MG63 (cell line): Measurements from ENCODE around the gene PRDX3. TPM values are rescaled to one million over a fixed set of nuclear protein-coding genes. Genes with fewer than 3 reads are reported as not detected.
A peak's percentile ranks its signal among the peaks of the same experiment; 100 is the strongest.

ENCODE experiments used
- DNase-seq: peaks from one replicate; pipeline ENCODE4 v3.0.0-alpha.2; 2020
- H3K27me3 ChIP-seq: fragments of 250-450 bp; sonication (Bioruptor Pico); 2 replicates; pipeline ENCODE4 v1.5.1; 2020; ENCODE audit warnings: mild to moderate bottlenecking, moderate library complexity
- H3K36me3 ChIP-seq: fragments of 250-450 bp; sonication (Bioruptor Pico); 2 replicates; pipeline ENCODE4 v1.5.1; 2020; ENCODE audit warnings: mild to moderate bottlenecking, moderate library complexity
- H3K4me3 ChIP-seq: fragments of 250-450 bp; sonication (Bioruptor Pico); 2 replicates; pipeline ENCODE4 v1.5.1; 2020; ENCODE audit warnings: mild to moderate bottlenecking, moderate library complexity
- H3K9me3 ChIP-seq: fragments of 250-450 bp; sonication (Bioruptor Pico); 2 replicates; pipeline ENCODE4 v1.5.1; 2020; ENCODE audit warnings: mild to moderate bottlenecking, moderate library complexity
- total RNA-seq: library from RNA; depleted of rRNA; stranded (reverse); fragments of >200 nt; shearing (Covaris generic); gene quantifications from 2 replicates; pipeline ENCODE4 v1.2.3, GENCODE V29; 2014; ENCODE audit warnings: low replicate concordance

Gene PRDX3
- total RNA-seq, 1 experiment from 2014 or later: 203 TPM

DNA sequence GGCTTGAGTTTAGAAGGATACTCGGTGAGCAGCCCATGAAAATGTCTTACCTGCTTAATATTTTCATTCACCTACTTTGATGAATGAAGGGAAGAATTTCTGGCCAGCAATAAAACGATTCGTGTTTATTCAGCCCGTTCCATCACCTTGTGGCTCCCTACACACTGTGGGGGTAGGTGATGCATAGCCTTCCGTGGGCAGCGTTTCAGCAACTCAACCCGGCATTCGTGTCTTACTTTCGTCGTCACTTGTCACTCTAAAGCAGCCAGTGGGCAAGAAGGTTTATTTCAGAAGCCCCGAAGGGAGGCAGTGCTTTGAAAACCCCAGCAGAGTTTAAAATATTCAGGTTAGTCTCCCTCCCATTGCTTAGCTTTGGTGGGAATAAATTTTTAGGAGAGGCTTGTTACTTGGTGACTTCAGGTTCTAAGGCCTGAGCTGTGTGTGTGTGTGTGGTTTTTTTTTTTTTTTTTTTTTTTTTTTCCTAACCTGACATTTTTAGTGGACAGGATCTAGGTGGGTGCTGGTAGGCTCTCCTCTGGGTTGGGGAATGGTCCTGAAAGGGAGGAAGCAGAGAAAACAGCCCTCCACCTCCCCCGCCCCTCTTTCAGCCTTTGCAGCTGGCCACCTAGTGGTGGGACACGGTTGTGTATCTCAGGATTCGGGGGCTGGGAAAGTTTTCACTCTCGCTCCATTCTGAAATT lies 30.6 kb upstream of the PRDX3 start:
- H3K36me3 ChIP-seq: peaks cover 14% of the 10 kb centered on the region
- no peaks in the 10 kb centered on the region for H3K9me3 ChIP-seq
- peak; percentile 56 for DNase-seq
- no peaks in the 10 kb centered on the region for H3K27me3 ChIP-seq
- peak overlapping the region; percentile 65 for H3K4me3 ChIP-seq

DNA sequence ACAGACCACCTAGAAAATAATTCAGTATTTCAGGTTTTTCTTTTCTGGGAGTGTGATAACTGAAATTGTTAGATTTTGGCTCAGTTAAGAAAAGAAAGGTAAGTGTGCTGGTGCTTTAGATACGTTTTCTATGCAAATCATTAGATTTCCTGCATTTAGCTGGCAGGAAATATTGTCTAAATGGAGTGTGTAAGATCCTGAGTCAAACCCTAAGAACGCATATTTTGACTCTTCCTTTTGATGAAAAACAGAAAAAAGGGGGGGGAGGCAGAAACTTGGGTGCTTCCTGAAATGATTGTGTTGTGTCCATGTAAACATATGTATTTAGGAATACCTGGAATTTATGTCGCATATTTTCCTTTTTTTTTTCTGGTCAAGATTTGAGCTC lies 29.9 kb upstream of the PRDX3 start:
- Histone ChIP-seq H3K9me3 (no peaks in the 10 kb centered on the region), H3K27me3 (no peaks in the 10 kb centered on the region), H3K4me3 (peak overlapping the region; percentile 65), H3K36me3 (peaks cover 14% of the 10 kb centered on the region)
- DNase-seq: no peak

DNA sequence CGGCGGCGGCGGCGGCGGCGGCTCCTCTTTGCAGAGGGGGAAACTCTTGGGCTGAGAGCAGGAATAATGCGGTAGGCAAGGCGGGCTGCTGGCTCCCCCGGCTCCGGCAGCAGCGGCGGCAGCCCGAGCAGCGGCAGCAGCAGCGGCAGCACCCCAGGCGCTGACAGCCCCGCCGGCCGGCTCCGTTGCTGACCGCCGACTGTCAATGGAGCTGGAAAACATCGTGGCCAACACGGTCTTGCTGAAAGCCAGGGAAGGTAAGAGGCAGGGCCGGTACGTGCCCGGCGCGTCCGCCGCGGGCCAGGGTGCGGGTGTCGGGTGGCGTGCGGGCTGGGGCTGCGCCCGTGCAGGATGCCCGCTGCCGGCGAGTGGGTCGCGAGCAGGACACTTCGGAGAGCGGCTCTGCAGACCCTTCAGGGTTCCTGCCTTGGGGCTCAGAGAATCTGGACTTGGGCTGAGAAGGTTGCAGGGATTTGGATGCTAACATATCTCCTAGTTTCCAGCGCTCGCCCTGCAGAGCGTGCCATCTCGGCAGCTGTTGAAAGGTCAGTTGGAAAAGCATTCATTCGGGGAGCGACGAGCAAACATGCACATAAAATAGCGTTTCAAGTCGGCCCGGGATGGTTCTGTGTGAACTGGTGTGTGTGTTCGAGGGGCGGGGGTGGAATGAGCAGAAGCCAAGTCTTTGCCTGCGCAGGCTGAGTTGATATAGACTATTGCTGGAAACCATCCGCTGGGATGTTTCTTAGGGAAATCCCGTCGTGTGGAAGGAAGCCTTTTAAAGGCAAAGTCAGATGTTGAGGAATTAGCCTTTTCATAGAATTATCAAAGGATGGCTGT lies 29.3 kb upstream of the PRDX3 start:
- Histone ChIP-seq H3K27me3 (no peaks in the 10 kb centered on the region), H3K9me3 (no peaks in the 10 kb centered on the region), H3K4me3 (peak overlapping the region; percentile 65), H3K36me3 (peaks cover 11% of the 10 kb centered on the region)
- peak; percentile 59 for DNase-seq

DNA sequence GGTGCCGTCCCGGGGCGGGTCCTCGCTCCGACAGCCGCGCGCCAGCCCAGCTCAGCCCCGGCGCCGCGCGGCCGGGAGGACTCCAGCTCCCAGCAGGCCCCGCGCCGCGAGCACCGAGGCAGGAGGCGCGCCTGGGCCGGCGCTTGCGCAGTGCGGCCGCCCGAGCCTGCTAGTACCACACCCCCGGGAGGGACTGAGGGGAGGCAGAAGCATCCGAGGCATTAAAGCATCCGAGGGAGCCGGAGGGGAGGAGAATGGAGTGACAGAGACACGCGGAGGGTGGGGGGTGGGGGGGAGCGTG lies 28.7 kb upstream of the PRDX3 start, which contains the start of gene GRK5:
Gene GRK5, plus strand, starts transcription at position 206 of the 301 bp plus-strand sequence. CDS start 347 bp downstream, outside the sequence.
- peak; percentile 97 for DNase-seq
- Histone ChIP-seq H3K9me3 (no peaks in the 10 kb centered on the region), H3K27me3 (no peaks in the 10 kb centered on the region), H3K36me3 (peaks cover 8% of the 10 kb centered on the region), H3K4me3 (peak within 1 kb of the TSS; percentile 65)

DNA sequence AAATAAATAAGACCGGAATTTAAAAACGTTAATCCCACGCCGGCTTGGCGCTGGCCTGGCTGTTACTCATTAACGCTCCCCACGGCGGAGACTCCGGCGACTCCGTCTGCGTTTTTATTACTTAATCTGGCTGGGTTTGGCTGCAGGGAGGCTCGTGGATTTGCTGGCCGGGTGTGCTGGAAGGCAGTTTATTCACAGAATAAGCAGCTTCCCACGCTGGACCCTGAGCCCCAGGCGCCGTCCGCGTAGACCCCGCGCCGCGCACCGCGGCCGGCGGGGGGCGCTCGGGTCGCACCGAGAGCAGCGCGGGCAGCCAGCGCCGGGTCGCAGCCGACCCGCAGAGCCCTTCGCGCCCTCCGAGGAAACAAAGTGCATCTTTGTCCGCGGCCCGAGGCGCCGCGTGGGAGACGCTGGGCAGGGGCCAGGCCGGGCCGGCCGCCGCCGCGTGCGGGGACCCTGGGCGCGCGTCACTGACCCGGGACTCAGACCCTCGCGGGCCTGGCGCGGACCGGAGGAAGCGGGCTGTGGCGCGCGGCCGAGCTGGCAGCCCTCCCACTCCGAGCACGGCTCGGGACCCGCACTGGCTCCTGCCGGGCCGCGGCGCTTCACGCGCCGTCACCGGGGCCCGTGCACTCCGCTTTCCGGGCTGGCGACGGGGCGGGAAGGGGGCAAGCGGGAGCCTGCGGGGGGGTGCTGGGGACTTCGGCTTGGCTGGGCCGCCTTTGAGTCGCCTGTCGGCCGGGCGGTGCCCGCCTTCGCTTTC lies 28.2 kb upstream of the PRDX3 start:
- DNase-seq: peak; percentile 70
- H3K27me3 ChIP-seq: no peaks in the 10 kb centered on the region
- peaks cover 3% of the 10 kb centered on the region for H3K36me3 ChIP-seq
- peak overlapping the region; percentile 65 for H3K4me3 ChIP-seq
- H3K9me3 ChIP-seq: no peaks in the 10 kb centered on the region

DNA sequence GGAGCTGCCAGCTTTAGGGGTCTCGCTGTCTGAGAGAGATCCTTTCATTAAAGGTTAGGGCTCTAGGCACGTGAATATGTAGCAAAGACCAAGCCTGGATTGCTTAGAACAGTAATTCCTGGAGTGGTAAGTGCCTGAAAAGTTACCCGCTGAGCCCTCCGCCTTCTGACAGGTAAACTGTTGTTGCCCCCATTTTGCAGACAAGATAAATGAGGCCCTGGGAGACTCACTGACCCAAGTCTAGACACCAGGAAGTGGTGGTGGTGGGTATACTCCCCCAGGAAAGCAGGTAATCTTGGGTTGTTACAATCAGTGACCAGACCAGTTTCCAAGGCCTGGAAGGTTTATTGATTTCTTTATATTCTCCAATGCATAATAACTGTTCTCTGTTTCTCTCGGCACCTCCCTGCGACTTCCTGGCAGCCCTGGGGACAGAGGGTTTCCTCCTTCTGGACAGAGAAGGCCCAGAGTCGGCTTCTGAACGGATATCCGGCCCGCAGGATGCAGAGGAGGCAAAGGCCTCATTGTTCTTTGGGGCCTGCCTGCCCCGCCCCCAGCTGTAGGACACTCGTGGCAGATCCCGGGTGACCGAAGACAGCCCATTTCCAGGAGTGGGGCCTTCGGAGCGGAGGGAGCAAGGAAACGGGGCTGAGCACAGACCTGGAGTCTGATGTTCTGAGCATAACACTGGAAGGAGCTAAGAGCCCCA lies 27.4 kb upstream of the PRDX3 start:
- H3K4me3 ChIP-seq: peak overlapping the region; percentile 65
- peak; percentile 38 for DNase-seq

DNA sequence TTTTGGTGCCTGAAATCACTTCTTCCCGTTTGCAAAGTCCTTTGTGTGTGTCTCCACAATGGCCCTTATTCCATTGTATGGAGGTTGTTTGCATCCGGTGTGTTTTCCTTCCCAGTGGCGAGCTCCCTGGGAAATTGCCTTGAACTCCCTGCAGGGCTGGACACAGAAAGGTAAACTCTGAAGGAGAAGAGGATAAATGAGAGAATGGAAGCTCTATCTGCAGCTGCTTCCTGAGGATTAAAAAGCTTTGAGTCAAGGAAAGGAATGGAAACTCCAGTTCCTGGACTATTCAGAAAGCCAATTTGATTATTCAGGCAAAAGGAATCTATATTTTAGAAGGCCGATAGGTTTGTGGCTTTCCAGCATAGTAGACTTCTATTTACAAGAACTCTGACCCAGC lies 24.4 kb upstream of the PRDX3 start:
- no peaks in the 10 kb centered on the region for H3K27me3 ChIP-seq
- no peaks in the 10 kb centered on the region for H3K9me3 ChIP-seq
- H3K4me3 ChIP-seq: no peak overlapping the region
- no peak for DNase-seq
- H3K36me3 ChIP-seq: no peaks in the 10 kb centered on the region

More for the DNA sequence above, 27.4 kb upstream of the PRDX3 start:
- no peaks in the 10 kb centered on the region for H3K27me3 ChIP-seq
- H3K36me3 ChIP-seq: no peaks in the 10 kb centered on the region
- H3K9me3 ChIP-seq: no peaks in the 10 kb centered on the region

DNA sequence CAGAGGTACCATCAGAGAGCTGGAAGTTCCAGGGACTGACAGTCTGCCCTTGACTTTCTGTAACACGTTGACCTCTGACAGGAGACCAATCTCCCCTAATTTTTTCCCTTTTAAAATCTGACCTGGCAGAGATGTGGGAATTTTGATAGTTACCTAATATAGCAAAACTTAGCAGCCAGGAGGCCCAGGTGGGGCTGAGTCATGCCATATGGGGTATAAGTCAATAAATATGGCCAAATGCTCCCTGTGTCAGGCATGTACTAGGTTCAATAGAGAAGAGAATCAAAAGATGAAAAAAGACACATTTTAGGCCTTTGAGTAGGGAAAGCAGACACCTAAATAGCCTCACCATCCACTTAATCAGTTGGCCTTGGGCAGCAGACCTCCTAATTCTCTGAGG lies 22.6 kb upstream of the PRDX3 start:
- H3K27me3 ChIP-seq: no peaks in the 10 kb centered on the region
- DNase-seq: no peak
- H3K36me3 ChIP-seq: no peaks in the 10 kb centered on the region
- H3K4me3 ChIP-seq: no peak overlapping the region
- H3K9me3 ChIP-seq: no peaks in the 10 kb centered on the region

DNA sequence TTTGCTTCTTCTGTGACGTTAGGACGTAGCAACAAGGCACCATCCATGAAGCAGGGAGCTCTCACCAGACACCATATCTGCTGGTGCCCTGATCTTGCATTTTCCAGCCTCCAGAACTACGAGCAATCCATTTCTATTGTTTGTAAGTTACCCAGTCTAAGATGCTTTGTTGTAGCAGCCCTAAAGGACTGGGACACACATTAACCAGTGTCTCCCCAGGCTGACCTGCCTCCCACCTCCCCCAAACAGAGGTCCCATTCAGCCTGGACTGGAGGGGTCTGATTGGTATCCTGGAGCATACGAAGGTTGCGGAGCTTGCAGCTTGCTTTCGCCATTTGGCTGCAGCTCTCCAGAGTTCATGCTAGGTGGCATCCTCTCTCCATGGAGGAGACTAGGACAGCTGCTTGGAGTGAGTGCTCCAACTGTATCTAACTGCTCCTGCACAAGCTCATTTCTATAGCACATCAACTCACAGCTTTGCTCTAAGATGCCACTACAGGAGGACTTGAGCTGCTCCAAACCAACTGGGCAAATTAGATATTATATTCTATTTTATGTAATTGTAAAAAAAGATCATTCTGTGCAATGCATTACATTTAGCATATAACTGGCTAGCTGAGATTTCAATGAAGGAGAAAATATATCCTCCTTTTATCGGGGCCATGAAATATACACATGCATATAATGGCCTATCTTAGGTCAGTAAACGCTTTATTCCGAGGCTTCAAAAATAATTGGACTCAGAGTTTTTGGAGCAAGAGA lies 20.8 kb upstream of the PRDX3 start:
- no peak overlapping the region for H3K4me3 ChIP-seq
- H3K27me3 ChIP-seq: no peaks in the 10 kb centered on the region
- DNase-seq: peak; percentile 52
- H3K9me3 ChIP-seq: no peaks in the 10 kb centered on the region
- no peaks in the 10 kb centered on the region for H3K36me3 ChIP-seq

DNA sequence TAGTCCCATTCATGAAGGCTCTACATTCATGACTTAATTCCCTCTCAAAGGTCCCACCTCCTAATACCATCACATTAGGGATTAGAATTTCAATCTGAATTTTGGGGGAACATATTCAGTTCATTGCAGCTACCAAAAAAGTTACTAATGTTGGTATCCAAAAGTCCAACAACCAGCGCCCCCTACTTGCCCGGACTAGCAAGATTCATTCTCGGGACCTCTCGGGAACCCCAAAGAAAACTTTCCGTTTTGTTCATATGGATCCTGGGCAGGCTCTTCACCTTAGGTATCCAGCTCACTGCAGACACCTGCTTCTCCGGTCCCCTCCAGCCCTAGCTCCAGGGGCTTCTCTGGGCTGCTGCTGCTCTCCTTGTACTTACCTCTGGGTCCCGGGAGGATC lies 19.8 kb upstream of the PRDX3 start:
- Histone ChIP-seq H3K9me3 (no peaks in the 10 kb centered on the region), H3K36me3 (no peaks in the 10 kb centered on the region), H3K27me3 (no peaks in the 10 kb centered on the region), H3K4me3 (no peak overlapping the region)
- no peak for DNase-seq

DNA sequence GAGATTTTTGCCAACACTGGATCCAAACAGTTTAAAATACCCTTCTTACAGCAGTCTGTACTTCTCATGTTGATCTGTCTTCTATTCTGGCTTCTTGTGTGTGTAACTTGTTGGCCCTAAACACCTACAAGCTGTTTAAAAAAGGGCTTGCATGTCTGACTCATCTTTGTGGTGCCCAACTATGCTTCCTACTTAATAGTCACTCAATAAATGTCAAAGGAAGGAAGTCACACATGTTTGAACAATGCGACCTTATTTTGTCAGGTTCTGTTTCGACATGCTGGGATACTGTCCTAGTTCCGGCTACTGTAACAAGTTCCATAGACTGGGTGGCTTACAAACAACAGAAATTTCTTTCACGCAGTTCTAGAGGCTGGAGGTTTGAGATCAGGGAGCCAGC lies 19.3 kb upstream of the PRDX3 start:
- no peaks in the 10 kb centered on the region for H3K27me3 ChIP-seq
- peak; percentile 27 for DNase-seq
- no peak overlapping the region for H3K4me3 ChIP-seq
- H3K36me3 ChIP-seq: no peaks in the 10 kb centered on the region
- no peaks in the 10 kb centered on the region for H3K9me3 ChIP-seq

DNA sequence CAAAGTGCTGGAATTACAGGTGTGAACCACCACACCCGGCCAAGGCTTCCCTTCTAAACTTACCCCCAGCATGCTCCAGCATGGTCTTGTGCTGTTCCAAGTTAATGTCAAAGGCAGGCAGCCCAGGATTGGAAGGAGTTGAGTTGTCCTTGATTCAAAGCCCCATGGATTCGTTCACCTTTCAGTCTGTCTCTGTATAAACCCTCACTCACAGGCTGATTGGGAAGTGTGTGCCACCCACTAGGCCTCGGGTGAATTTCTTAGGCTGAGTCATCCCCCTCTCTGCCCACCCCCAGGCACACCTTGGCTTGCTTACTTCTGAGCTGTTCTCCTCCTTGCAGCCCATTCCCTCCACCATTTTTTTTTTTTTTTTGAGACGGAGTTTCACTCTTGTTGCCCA lies 13.3 kb upstream of the PRDX3 start:
- Histone ChIP-seq H3K27me3 (no peaks in the 10 kb centered on the region), H3K9me3 (no peaks in the 10 kb centered on the region), H3K36me3 (no peaks in the 10 kb centered on the region), H3K4me3 (no peak overlapping the region)
- peak; percentile 20 for DNase-seq

DNA sequence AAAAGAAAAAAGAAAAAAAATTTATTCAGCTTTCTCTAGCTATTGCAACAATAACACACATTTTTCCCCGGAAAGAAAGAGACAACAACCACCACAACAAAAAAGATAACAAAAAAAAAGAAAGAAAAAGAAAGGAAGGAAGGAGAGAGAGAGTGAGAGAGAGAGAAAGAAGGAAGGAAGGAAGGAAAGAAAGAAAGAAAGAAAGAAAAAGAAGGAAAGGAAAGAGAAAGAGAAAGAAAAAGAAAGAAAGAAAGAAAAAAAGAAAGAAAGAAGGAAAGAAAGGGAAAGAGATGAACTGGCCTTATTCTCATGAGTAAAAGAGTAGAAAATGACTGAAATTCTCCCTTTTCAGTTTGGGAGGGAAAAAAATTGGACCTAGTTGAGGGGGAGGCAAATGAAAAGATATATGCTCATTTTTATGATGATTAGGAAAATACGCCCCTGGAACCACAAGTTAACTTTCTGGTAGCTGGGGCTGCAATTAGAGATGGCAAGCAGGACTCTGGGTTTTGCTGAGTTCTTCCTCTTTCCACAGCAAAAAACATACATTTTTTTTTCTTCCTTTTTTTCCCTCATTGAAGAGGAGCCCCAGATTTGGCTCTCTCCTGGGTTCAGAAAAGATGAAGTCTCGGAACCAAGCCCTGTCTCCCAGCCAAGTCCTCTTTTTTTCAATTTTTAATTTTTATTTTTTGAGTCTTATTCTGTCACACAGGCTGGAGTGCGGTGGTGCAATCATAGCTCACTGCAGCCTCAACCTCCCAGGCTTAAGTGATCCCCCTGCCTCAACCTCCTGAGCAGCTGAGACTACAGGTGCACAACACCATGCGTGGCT lies 12.6 kb upstream of the PRDX3 start:
- H3K4me3 ChIP-seq: no peak overlapping the region
- H3K27me3 ChIP-seq: no peaks in the 10 kb centered on the region
- no peaks in the 10 kb centered on the region for H3K9me3 ChIP-seq
- DNase-seq: no peak
- no peaks in the 10 kb centered on the region for H3K36me3 ChIP-seq

DNA sequence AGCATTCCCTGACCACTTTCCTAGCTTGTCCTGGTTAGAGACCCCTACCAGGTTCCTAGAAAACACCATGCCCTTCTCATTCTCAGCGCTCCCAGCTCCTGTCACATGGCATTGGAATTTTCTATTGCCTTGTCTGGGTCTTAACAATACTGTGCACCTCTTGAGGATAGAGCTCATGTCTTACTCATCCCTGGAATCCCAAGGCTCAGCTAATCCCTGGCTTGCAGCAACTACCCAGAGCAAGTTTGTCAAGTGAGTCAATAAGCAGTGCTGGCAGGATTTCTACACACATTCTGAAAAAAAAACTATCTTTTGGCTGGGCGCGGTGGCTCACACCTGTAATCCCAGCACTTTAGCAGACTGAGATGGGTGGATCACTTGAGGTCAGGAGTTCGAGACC lies 11.7 kb upstream of the PRDX3 start:
- peak; percentile 89 for DNase-seq
- no peak overlapping the region for H3K4me3 ChIP-seq
- no peaks in the 10 kb centered on the region for H3K27me3 ChIP-seq
- no peaks in the 10 kb centered on the region for H3K36me3 ChIP-seq
- no peaks in the 10 kb centered on the region for H3K9me3 ChIP-seq

DNA sequence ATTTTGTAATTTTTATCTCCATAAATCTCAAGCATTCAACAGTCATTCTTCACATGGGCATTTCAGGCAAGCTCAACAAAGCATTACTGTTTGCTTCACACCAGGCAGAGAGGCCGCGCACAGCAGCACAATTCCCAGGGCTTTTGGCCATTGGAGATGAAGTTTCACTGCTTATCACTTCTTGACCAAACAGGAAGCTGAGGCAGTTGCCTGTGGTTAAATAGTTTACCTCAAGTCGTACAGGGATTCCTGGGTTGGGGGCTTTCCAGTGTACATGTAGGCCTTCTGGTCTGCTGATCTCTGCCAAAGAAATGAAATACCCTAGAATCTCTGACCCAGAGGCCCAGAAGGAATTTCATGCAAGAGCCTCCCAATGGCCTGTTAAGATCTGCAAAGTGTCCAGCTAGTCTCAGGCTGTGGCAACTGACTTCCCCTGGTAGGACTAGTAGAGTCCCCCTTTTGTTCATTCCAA lies 11.2 kb upstream of the PRDX3 start:
- Histone ChIP-seq H3K4me3 (no peak overlapping the region), H3K9me3 (no peaks in the 10 kb centered on the region), H3K27me3 (no peaks in the 10 kb centered on the region), H3K36me3 (no peaks in the 10 kb centered on the region)
- peak; percentile 53 for DNase-seq
